B cell (primary cell): ENCODE measurements around the gene ATCAY. TPM values are rescaled to one million over a fixed set of nuclear protein-coding genes. Genes with fewer than 3 reads are reported as not detected.
A peak's percentile ranks its signal among the peaks of the same experiment; 100 is the strongest.

ENCODE experiments used
- ATAC-seq: fragments of 200-7000 bp; cut with Tn5 transposase; one replicate; pipeline ENCODE4 v1.10.0; 2021; ENCODE audit warnings: low read depth, mild to moderate bottlenecking, moderate number of reproducible peaks, moderate library complexity
- CTCF ChIA-PET: fragments of 350-600 bp; sonication (Branson Sonifier 250); formaldehyde crosslinking; loops from one replicate; lab custom pipeline; 2021; ENCODE audit warnings: antibody characterized with exemption, inconsistent platforms; lab: Charles Lee
- POLR2A ChIA-PET: fragments of 350-600 bp; sonication (Branson Sonifier 250); formaldehyde crosslinking; loops from one replicate; lab custom pipeline; 2021; ENCODE audit warnings: antibody characterized with exemption; lab: Charles Lee
- DNase-seq: peaks from one replicate; pipeline ENCODE4 v3.0.0; 2013
- H2AFZ ChIP-seq: 2 replicates; pipeline ENCODE4 v1.6.1; 2012; ENCODE audit warnings: mild to moderate bottlenecking, low read depth, low read length; ENCODE audit not compliant: insufficient read depth, poor library complexity, severe bottlenecking
- H3K27ac ChIP-seq, 2 donors: 1 replicate in 1 of 2; 2 replicates in 1 of 2; pipeline ENCODE4 v1.5.1; 2012 to 2013; ENCODE audit warnings: low read length in 2 of 2, mild to moderate bottlenecking in 2 of 2, moderate library complexity in 1 of 2
- H3K27me3 ChIP-seq, 4 experiments: fragments of 200-600 bp in 1 of 4; sonication (generic) in 1 of 4; replicated peaks in 1 of 4; 1 replicate in 2 of 4; 2 replicates in 2 of 4; pipeline versions ENCODE4 v1.6.1 to v1.7.0; 2013 to 2016; ENCODE audit warnings: low read length in 3 of 4, mild to moderate bottlenecking in 2 of 4, mixed read lengths in 1 of 4, moderate library complexity in 1 of 4; ENCODE audit not compliant: insufficient read depth in 4 of 4, control insufficient read depth in 3 of 4; ENCODE audit errors: control extremely low read depth in 1 of 4
- H3K36me3 ChIP-seq, 2 experiments: replicated peaks in 1 of 2; 1 replicate in 1 of 2; 2 replicates in 1 of 2; pipeline versions ENCODE4 v1.6.1 to v1.7.1; 2013; ENCODE audit warnings: low read length in 1 of 2; ENCODE audit not compliant: insufficient read depth in 2 of 2, control insufficient read depth in 1 of 2; ENCODE audit errors: control extremely low read depth in 1 of 2, extremely low read depth in 1 of 2
- H3K4me1 ChIP-seq, 2 donors: fragments of 200-600 bp in 1 of 2; sonication (generic) in 1 of 2; 1 replicate in 1 of 2; 2 replicates in 1 of 2; pipeline versions ENCODE4 v1.5.1 to v1.6.1; 2013 to 2017; ENCODE audit warnings: low read length in 2 of 2; ENCODE audit not compliant: control insufficient read depth in 2 of 2, insufficient read depth in 2 of 2
- H3K4me2 ChIP-seq: replicated peaks from 2 replicates; pipeline ENCODE3; 2012; ENCODE audit warnings: mild to moderate bottlenecking, low read depth, low read length; ENCODE audit not compliant: poor library complexity, severe bottlenecking
- H3K4me3 ChIP-seq, 5 experiments: fragments of 200-600 bp in 1 of 5; sonication (generic) in 1 of 5; 1 replicate in 3 of 5; 2 replicates in 2 of 5; pipeline versions ENCODE4 v1.5.1 to v1.7.0; 2011 to 2016; ENCODE audit warnings: low read length in 4 of 5, mild to moderate bottlenecking in 4 of 5, low read depth in 2 of 5, control low read depth in 1 of 5, moderate library complexity in 1 of 5; ENCODE audit not compliant: insufficient read depth in 1 of 5; ENCODE audit errors: control extremely low read depth in 1 of 5, extremely low read depth in 1 of 5
- H3K79me2 ChIP-seq: fragments of 200-600 bp; sonication (generic); one replicate; pipeline ENCODE4 v1.6.0; 2016; ENCODE audit warnings: low read length; ENCODE audit not compliant: control insufficient read depth, insufficient read depth
- H3K9ac ChIP-seq: fragments of 200-600 bp; sonication (generic); 2 replicates; pipeline ENCODE4 v1.6.1; 2017; ENCODE audit warnings: mild to moderate bottlenecking, low read length, moderate library complexity
- H3K9me3 ChIP-seq, 3 donors: one replicate each; pipeline versions ENCODE4 v1.6.1 to v1.7.1; 2013; ENCODE audit warnings: low read length in 2 of 3; ENCODE audit not compliant: control insufficient read depth in 2 of 3, insufficient read depth in 1 of 3; ENCODE audit errors: control extremely low read depth in 1 of 3
- H4K20me1 ChIP-seq: 2 replicates; pipeline ENCODE4 v1.6.0; 2012; ENCODE audit warnings: mild to moderate bottlenecking, low read length; ENCODE audit not compliant: insufficient read depth, control insufficient read depth, poor library complexity, severe bottlenecking
- H3K27ac Mint-ChIP-seq: one replicate; pipeline ENCODE4 v1.8.0; 2021; ENCODE audit warnings: mixed read lengths
- H3K27me3 Mint-ChIP-seq: one replicate; pipeline ENCODE4 v1.8.0; 2021; ENCODE audit warnings: mixed read lengths
- H3K4me1 Mint-ChIP-seq: one replicate; pipeline ENCODE4 v1.8.0; 2021; ENCODE audit warnings: mixed read lengths
- H3K4me3 Mint-ChIP-seq: one replicate; pipeline ENCODE4 v1.8.0; 2021; ENCODE audit warnings: mixed read lengths
- H3K9me3 Mint-ChIP-seq: one replicate; pipeline ENCODE4 v1.8.0; 2022; ENCODE audit warnings: mixed read lengths; ENCODE audit not compliant: insufficient read depth
- EZH2 ChIP-seq: IDR thresholded peaks from 2 replicates; pipeline ENCODE4 v1.6.1; 2012; ENCODE audit warnings: borderline replicate concordance, low read depth, mild to moderate bottlenecking, moderate library complexity, low read length; ENCODE audit not compliant: insufficient read depth, poor library complexity, severe bottlenecking
- WGBS: methylation state at CpG from one replicate; pipeline ENCODE4 v1.1.5; 2013; ENCODE audit warnings: missing lambda C conversion rate; ENCODE audit not compliant: insufficient coverage; 5-methylcytosine and 5-hydroxymethylcytosine counted together
- intact Hi-C: fragments of 100-400 bp; cut with micrococcal nuclease; formaldehyde crosslinking; loops from one replicate; pipeline ENCODE4 v1.10.0; 2022
- polyA plus RNA-seq: library from polyadenylated mRNA; depleted of rRNA; stranded (reverse); fragments of >200 nt; gene quantifications from 2 replicates; pipeline ENCODE4 v1.2.3, GENCODE V29; 2012
- total RNA-seq, 2 donors: library from RNA; stranded (reverse); fragments of 120-200 nt in 1 of 2; gene quantifications; 1 replicate in 1 of 2; 2 replicates in 1 of 2; pipeline versions ENCODE4 v1.2.3 to v1.2.4, GENCODE V29; 2013 to 2022
- TF ChIP-seq, protein P1 (sequence below): fragments of 200-600 bp; IDR thresholded peaks from one replicate; pipeline ENCODE4 v1.8.0; 2022; ENCODE audit warnings: antibody characterized with exemption, mild to moderate bottlenecking

ATCAY gene
- total and polyA plus RNA-seq, 2 donors (not counting 1 experiment from before 2014, with no cell fraction given) = not detected

DNA sequence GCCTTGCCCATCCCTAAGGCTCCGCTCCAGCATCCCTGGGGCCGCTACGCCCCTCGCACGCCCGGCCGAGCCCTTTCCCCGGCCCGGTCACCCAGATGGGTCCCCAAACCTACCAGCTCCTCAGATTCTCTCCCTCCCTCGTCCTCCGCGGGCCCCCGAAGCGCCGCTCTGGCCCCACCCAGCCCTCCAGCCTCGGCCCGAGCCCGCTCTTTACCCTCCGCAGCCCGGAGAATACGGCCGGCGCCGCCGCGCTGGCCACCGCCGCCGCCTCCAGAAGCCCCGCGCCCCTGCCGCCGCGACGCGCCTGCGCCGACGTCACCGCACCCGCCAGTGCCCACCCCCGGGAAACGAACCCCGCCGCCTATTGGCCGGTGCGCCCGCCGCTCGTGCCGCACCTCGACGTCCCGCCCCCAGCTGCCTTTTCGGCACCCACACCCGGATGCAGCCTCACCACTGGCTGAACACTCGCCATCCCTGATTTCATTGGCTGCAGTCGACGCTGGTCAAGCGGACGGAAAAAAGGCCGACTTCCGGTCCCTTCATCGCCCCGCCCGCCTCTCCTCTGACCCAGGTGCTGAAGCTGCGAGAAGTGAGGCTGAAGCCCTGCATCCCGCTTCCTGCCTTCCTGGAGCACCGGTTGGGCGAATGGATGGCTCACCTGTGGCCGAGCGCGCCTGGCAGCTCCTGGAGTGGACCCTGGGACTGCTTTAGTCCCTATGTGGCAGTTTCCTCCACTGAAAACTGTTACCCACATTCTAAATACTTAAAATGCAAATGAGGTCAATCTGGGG lies 90.5 kb downstream of the ATCAY start, which contains the start of gene DAPK3:
DAPK3 (minus strand) TSS at position 292 of the 791 bp plus-strand sequence. CDS start 1,364 bp downstream, outside the sequence.
- Histone ChIP-seq H3K79me2 (peaks cover 39% of the 10 kb centered on the region), H2AFZ (peak within 1 kb of the TSS; percentile 90), H3K27me3 (no peaks in the 10 kb centered on the region), H3K9ac (peak within 1 kb of the TSS; percentile 96), H3K9me3 (no peaks in the 10 kb centered on the region), H3K4me2 (peak within 1 kb of the TSS; percentile 99), H3K27ac (peak within 1 kb of the TSS; percentile 63 to 85), H4K20me1 (peaks cover 49% of the 10 kb centered on the region), H3K4me3 (peak within 1 kb of the TSS; percentile 41 to 93 (median 80)), H3K4me1 (peaks cover 14 to 18% of the 10 kb centered on the region in 2 donors), H3K36me3 (peaks cover 2 to 23% of the 10 kb centered on the region in 2 experiments)
- intact Hi-C loops = loop anchor here (2.0 kb wide), 2 partner anchors 14 to 212 kb away; partner anchors contain the start of genes ANKRD24, EEF2 and SIRT6
- H3K4me3 Mint-ChIP-seq = peak within 1 kb of the TSS; percentile 94
- CTCF ChIA-PET = interaction anchor here (0.6 to 2.0 kb wide), 8 partner anchors 11 to 211 kb away, joined by 3 to 10 read pairs (median 5); partner anchors contain the start of gene EEF2
- no peaks in the 10 kb centered on the region for H3K9me3 Mint-ChIP-seq
- peaks cover 25% of the 10 kb centered on the region for H3K4me1 Mint-ChIP-seq
- no peaks in the 10 kb centered on the region for H3K27me3 Mint-ChIP-seq
- POLR2A ChIA-PET = interaction anchor here (0.5 to 2.2 kb wide), 9 partner anchors 14 to 252 kb away, joined by 3 to 20 read pairs (median 4); partner anchors contain the start of genes EEF2 and MRPL54
- ATAC-seq = peak; percentile 97
- TF ChIP-seq EZH2 = no peak
- TF ChIP-seq, protein P1, sequence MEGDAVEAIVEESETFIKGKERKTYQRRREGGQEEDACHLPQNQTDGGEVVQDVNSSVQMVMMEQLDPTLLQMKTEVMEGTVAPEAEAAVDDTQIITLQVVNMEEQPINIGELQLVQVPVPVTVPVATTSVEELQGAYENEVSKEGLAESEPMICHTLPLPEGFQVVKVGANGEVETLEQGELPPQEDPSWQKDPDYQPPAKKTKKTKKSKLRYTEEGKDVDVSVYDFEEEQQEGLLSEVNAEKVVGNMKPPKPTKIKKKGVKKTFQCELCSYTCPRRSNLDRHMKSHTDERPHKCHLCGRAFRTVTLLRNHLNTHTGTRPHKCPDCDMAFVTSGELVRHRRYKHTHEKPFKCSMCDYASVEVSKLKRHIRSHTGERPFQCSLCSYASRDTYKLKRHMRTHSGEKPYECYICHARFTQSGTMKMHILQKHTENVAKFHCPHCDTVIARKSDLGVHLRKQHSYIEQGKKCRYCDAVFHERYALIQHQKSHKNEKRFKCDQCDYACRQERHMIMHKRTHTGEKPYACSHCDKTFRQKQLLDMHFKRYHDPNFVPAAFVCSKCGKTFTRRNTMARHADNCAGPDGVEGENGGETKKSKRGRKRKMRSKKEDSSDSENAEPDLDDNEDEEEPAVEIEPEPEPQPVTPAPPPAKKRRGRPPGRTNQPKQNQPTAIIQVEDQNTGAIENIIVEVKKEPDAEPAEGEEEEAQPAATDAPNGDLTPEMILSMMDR = no peak
- H3K27ac Mint-ChIP-seq = peak within 1 kb of the TSS; percentile 91
- WGBS = under 1% methylated on average over 70 of the region's 73 CpGs
- DNase-seq = peak; percentile 93
